G401.6 (cell line): ENCODE measurements around the gene EDA.

ENCODE experiments used
- FAIRE-seq: peaks from 2 replicates; lab custom pipeline; 2012; peaks lifted over from hg19 to GRCh38; lab: Jason Lieb, UNC

The EDA gene

DNA sequence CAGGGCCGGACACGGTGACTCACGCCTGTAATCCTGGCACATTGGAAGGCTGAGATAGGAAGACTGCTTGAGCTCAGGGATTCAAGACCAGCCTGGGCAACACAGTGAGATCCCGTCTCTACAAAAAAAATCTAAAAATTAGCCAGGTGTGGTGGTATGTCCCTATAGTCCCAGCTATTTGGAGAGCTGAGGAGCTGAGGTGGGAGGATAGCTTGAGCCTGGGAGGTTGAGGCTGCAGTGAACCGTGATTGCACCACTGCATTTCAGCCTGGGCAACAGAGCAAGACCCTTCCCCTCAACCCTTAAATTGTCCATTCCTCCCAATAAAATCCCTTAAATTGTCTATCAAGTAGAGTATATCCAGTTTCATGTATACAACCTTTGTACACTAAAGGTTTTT is 463.4 kb downstream of the EDA start:
- no peak for FAIRE-seq

DNA sequence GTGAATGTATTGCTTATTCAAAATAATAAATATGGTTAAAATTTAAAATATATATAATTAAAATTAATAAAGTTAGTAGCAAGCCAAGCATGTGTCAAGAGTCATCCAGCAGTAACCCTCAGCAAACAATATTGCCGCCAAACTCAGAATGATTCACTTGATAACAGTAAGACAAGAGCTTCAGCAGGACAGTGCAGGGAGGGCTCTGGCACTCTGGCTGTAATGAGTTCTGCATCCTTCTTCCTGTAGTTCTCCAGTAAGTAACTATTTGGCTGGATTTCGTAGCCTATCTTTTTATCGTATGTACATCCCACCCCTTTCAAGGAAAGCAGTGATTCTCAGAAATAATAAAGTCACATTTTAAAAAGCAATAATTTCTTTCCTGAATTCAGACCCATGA is 464.0 kb downstream of the EDA start:
- FAIRE-seq = no peak

DNA sequence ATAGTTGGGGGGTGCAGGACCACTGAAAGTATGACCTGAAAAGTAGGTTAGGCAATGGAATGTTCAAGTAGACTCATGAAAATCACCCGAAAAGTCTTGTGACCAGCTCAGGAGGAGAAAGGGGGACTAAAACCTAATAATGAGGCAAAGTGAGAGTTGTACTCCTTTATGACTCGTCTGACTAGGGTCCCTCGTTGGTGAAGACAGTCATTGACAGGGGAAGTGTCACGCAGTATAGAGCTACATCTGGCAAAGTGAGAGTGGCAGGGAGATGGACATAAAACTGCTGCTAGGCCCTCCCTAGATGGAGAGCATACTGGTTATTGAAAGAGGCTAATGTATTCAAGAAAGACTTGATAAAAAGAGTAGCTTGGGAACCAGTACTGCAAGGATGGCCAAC is 466.8 kb downstream of the EDA start:
- FAIRE-seq = no peak

DNA sequence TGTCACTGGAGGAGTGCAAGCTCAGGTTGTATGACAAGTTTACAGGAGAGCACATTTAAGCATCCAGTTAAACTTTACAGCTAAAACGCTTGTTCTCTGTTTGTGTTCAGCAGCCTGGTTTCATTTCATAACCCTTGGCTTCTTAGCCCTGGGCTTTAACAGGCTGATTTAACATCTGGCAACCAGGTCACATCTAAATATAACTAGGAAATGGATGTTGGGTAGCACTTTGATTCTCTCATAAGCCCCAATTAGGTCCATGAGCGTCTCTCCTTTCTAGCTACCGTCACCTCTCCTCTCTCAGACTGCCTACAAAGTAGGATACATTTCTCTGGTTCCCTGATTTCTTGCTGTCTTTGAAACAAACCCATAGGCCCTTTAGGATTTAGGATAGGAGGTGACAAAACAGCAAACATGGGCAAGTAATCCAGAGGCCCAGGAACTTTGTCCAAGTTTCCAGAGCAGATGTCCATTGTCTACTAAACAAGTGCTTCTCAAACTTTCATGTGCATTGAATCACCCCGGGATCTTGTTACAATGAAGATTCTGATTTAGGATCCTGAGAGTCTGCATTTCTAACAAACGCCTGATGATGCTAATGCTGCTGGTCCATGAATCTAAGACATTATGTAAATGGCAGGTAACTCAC is 468.8 kb downstream of the EDA start:
- FAIRE-seq = no peak

DNA sequence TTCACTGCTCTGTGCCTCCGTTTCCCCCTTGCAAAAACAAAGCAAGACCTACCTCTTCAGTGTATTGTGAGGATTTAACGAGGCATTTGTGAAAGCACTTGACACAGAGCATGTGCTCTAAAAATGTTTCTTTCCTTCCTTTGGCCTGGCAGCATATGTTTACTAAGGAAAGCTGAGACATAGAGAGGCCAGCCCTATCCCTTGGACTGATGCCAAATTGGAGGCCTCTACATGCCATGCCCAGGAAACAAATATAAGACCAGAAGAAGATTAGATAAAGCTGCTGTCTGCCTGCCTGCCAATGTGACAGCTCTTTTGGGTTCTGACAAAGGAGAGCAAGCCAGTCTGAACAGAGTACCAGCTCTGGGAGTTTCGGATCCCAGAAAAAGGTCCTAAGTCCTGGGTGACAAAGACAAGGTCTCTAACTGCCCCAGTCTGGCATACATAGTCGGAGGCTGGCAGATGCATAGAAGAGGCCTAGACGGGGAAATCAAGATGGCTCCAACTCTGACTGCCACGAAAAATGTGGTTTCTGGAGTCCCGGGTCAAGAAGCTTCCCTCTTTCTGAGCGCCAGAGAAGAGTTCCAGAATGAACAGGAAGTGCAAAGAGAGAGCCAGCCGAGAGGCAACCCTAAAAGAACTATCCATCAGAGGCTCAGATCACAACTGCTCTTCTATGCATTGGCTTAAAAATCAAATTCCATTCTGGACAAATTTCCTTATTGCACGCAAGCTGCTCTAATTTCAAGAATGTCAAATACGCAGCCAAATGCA is 472.1 kb downstream of the EDA start:
- no peak for FAIRE-seq

DNA sequence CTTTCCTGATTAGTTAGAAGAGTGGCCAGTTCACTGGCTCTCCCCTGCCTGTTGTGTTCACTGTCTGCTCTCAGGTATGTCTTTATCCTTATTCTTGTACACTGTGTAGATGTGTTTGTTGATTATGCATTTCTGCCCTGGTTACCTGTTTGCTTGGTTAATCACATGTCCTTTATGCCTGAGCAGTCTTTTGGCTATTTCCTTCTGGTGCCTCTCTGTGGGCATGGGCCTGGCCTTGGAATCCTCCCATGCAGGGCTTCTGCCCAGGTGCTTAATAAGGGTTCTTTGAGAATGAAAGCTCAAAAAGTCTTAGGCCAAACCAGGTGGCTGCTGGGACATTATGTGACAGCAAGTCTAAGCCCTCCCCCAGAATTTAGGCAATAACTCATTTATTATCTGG is 472.8 kb downstream of the EDA start:
- FAIRE-seq = no peak
